GM12878 (cell line): ENCODE results near the gene EDC3. TPM values are rescaled to one million over a fixed set of nuclear protein-coding genes. Genes with fewer than 3 reads are reported as not detected.

Experiments
- CEBPB ChIP-seq, 2 experiments: fragments of 150-350 bp in 1 of 2; IDR thresholded peaks; 2 replicates each; pipeline ENCODE4 v1.6.1; 2012 to 2014; ENCODE audit warnings: low read depth in 2 of 2, low read length in 2 of 2, borderline replicate concordance in 1 of 2, inconsistent platforms in 1 of 2
- CEBPZ ChIP-seq: fragments of 150-350 bp; IDR thresholded peaks from 2 replicates; pipeline ENCODE4 v1.6.1; 2016; ENCODE audit warnings: low read depth, low read length
- EZH2 ChIP-seq: IDR thresholded peaks from 2 replicates; pipeline ENCODE4 v1.6.1; 2012; ENCODE audit warnings: low read depth, mild to moderate bottlenecking, control low read depth, inconsistent platforms, low read length, borderline replicate concordance; ENCODE audit not compliant: control insufficient read depth
- GATAD2B ChIP-seq: fragments of 450-650 bp; conservative IDR thresholded peaks from 2 replicates; pipeline ENCODE4 v1.6.1; 2017; ENCODE audit warnings: low read depth, mild to moderate bottlenecking, moderate library complexity
- HCFC1 ChIP-seq: fragments of 150-350 bp; IDR thresholded peaks from 2 replicates; pipeline ENCODE4 v1.6.1; 2014; ENCODE audit warnings: low read length
- HDAC6 ChIP-seq: fragments of 200-600 bp; sonication (generic); IDR thresholded peaks from one replicate; pipeline ENCODE4 v1.8.0; 2017; ENCODE audit warnings: antibody characterized with exemption; ENCODE audit not compliant: unreplicated experiment
- IKZF2 ChIP-seq, 2 experiments: fragments of 450-650 bp; IDR thresholded peaks; 2 replicates each; pipeline ENCODE4 v1.6.1; 2017; ENCODE audit warnings: mild to moderate bottlenecking in 2 of 2, moderate library complexity in 2 of 2
- MEF2A ChIP-seq: IDR thresholded peaks from 2 replicates; pipeline ENCODE4 v1.6.1; 2011; ENCODE audit warnings: low read depth, mild to moderate bottlenecking, low read length, moderate library complexity; ENCODE audit not compliant: insufficient read depth
- NFXL1 ChIP-seq: fragments of 450-650 bp; IDR thresholded peaks from 2 replicates; pipeline ENCODE4 v1.6.1; 2017; ENCODE audit warnings: antibody characterized with exemption, mild to moderate bottlenecking, borderline replicate concordance
- NR2C2 ChIP-seq: IDR thresholded peaks from 2 replicates; pipeline ENCODE4 v1.6.1; 2011; ENCODE audit warnings: borderline replicate concordance, low read depth; ENCODE audit not compliant: control insufficient read depth, insufficient read length
- PAX5 ChIP-seq: IDR thresholded peaks from 2 replicates; pipeline ENCODE4 v1.6.1; 2011; ENCODE audit warnings: low read depth, low read length, borderline replicate concordance
- POLR2AphosphoS2 ChIP-seq: IDR thresholded peaks from 2 replicates; pipeline ENCODE4 v1.6.1; 2011; ENCODE audit warnings: low read depth, mild to moderate bottlenecking, low read length, improper control_type of control experiment, moderate library complexity
- POU2F2 ChIP-seq: IDR thresholded peaks from 3 replicates; pipeline ENCODE4 v1.6.1; 2011; ENCODE audit warnings: low read depth, mild to moderate bottlenecking, low read length, borderline replicate concordance
- RAD21 ChIP-seq: IDR thresholded peaks from 2 replicates; pipeline ENCODE4 v1.6.1; 2011; ENCODE audit warnings: mild to moderate bottlenecking, low read depth, low read length, moderate library complexity; ENCODE audit not compliant: insufficient read depth
- RCOR1 ChIP-seq: conservative IDR thresholded peaks from 2 replicates; pipeline ENCODE4 v1.6.1; 2012; ENCODE audit warnings: low read depth, low read length, improper control_type of control experiment
- RFX5 ChIP-seq: IDR thresholded peaks from 2 replicates; pipeline ENCODE4 v1.6.1; 2011; ENCODE audit warnings: low read depth, low read length, improper control_type of control experiment
- SUPT20H ChIP-seq: IDR thresholded peaks from 2 replicates; pipeline ENCODE4 v1.6.1; 2011; ENCODE audit warnings: low read depth, mild to moderate bottlenecking, low read length, moderate library complexity, borderline replicate concordance; ENCODE audit not compliant: control insufficient read depth
- TAF1 ChIP-seq: IDR thresholded peaks from 2 replicates; pipeline ENCODE4 v1.6.1; 2011; ENCODE audit warnings: mild to moderate bottlenecking, low read depth, low read length, borderline replicate concordance
- ZNF622 ChIP-seq: fragments of 450-650 bp; IDR thresholded peaks from 2 replicates; pipeline ENCODE4 v1.6.1; 2017; ENCODE audit warnings: mild to moderate bottlenecking, inconsistent platforms
- polyA plus RNA-seq, 11 experiments: library from polyadenylated mRNA; depleted of rRNA in 4 of 11; unstranded in 6 of 11; stranded (reverse) in 5 of 11; fragments of >200 nt; fragmentation: Nextera tagmentation in 4 of 11; fragmentation: Illumina TruSeq in 1 of 11; extraction: Ambion mirVana in 4 of 11; extraction: Trizol in 1 of 11; gene quantifications; 1 replicate in 1 of 11; 2 replicates in 10 of 11; pipeline versions ENCODE4 v1.2.1 to v1.2.3, GENCODE V29; 2011 to 2016; ENCODE audit warnings: inconsistent platforms in 2 of 11, missing spikeins in 2 of 11, low read depth in 1 of 11
- total RNA-seq, 4 experiments: library from RNA; depleted of rRNA in 3 of 4; stranded (reverse); fragments of >200 nt in 3 of 4; fragmentation: Illumina TruSeq in 1 of 4; extraction: Trizol in 1 of 4; gene quantifications; 2 replicates each; pipeline versions ENCODE4 v1.2.1 to v1.2.3, GENCODE V29; 2013 to 2021
- TF ChIP-seq, protein P1 (sequence below): IDR thresholded peaks from 2 replicates; pipeline ENCODE4 v1.6.1; 2011; ENCODE audit warnings: borderline replicate concordance, low read depth, mild to moderate bottlenecking, moderate library complexity, mixed read lengths, low read length; ENCODE audit not compliant: insufficient read depth; ENCODE audit errors: extremely low read length
- TF ChIP-seq, protein P2 (sequence below): fragments of 450-650 bp; IDR thresholded peaks from 2 replicates; pipeline ENCODE4 v1.6.1; 2017; ENCODE audit warnings: mild to moderate bottlenecking, moderate library complexity

Gene EDC3
- total and polyA plus RNA-seq, 10 of the 15 experiments (the other 5 are each of a cell fraction or from before 2014, with no cell fraction given), result 11.8 to 48.4 (median 35.3) TPM

- TF ChIP-seq CEBPB (IDR thresholded peaks at IDR 0.05; ENCODE audit: borderline replicate concordance in 1 of 2, low read depth in 2 of 2, low read length in 2 of 2) (peak in 1 of 2 experiments; percentile 54; a peak in 1 of 4 replicates), RAD21 (no peak), HDAC6 (no peak), POU2F2 (no peak; the same call in 2 of the 3 replicates), ZNF622 (no peak), SUPT20H (no peak), POLR2AphosphoS2 (no peak), RCOR1 (0 out of 2 replicates have a peak, but pooled peaks have one; percentile 35), RFX5 (no peak), TAF1 (no peak), NR2C2 (no peak), PAX5 (no peak), MEF2A (no peak), NFXL1 (no peak), IKZF2 (IDR thresholded peaks at IDR 0.05) (peak; percentile 38 to 52; a peak in 3 of 4 replicates), EZH2 (no peak), HCFC1 (no peak; the same call in 1 of the 2 replicates), CEBPZ (no peak), GATAD2B (peak; percentile 88)
- TF ChIP-seq, protein P1, sequence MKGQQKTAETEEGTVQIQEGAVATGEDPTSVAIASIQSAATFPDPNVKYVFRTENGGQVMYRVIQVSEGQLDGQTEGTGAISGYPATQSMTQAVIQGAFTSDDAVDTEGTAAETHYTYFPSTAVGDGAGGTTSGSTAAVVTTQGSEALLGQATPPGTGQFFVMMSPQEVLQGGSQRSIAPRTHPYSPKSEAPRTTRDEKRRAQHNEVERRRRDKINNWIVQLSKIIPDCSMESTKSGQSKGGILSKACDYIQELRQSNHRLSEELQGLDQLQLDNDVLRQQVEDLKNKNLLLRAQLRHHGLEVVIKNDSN, result no peak
- TF ChIP-seq, protein P2, sequence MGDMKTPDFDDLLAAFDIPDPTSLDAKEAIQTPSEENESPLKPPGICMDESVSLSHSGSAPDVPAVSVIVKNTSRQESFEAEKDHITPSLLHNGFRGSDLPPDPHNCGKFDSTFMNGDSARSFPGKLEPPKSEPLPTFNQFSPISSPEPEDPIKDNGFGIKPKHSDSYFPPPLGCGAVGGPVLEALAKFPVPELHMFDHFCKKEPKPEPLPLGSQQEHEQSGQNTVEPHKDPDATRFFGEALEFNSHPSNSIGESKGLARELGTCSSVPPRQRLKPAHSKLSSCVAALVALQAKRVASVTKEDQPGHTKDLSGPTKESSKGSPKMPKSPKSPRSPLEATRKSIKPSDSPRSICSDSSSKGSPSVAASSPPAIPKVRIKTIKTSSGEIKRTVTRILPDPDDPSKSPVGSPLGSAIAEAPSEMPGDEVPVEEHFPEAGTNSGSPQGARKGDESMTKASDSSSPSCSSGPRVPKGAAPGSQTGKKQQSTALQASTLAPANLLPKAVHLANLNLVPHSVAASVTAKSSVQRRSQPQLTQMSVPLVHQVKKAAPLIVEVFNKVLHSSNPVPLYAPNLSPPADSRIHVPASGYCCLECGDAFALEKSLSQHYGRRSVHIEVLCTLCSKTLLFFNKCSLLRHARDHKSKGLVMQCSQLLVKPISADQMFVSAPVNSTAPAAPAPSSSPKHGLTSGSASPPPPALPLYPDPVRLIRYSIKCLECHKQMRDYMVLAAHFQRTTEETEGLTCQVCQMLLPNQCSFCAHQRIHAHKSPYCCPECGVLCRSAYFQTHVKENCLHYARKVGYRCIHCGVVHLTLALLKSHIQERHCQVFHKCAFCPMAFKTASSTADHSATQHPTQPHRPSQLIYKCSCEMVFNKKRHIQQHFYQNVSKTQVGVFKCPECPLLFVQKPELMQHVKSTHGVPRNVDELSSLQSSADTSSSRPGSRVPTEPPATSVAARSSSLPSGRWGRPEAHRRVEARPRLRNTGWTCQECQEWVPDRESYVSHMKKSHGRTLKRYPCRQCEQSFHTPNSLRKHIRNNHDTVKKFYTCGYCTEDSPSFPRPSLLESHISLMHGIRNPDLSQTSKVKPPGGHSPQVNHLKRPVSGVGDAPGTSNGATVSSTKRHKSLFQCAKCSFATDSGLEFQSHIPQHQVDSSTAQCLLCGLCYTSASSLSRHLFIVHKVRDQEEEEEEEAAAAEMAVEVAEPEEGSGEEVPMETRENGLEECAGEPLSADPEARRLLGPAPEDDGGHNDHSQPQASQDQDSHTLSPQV, result no peak
Measured at GRCh38 chr15:74614744-74615507, 80.9 kb downstream of the EDC3 start (continued).
